SH-SY5Y (cell line): ENCODE data around the gene OR2V2.

Source experiments
- GATA2 ChIP-seq: IDR thresholded peaks from 2 replicates; pipeline ENCODE4 v1.6.1; 2011; ENCODE audit warnings: mild to moderate bottlenecking, low read depth, low read length
- GATA3 ChIP-seq: IDR thresholded peaks from 2 replicates; pipeline ENCODE4 v1.6.1; 2011; ENCODE audit warnings: low read depth, mild to moderate bottlenecking, low read length, moderate library complexity

DNA sequence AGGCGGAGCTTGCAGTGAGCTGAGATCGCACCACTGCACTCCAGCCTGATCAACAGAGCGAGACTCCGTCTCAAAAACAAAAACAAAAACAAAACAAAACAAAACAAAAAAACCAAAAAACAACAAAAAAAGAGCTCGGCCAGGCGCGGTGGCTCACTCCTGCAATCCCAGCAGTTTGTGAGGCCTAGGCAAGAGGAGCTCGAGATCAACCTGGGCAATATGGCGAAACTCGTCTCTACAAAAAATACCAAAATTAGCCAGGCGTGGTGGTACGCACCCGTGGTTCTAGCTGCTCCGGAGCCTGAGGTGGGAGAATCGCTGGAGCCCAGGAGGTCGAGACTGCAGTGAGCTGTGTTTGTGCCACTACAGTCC, 37.4 kb downstream of the OR2V2 start:
- TF ChIP-seq GATA2 (no peak), GATA3 (no peak)
